HG03354 (cell line): ENCODE measurements around the gene HNRNPA0.

ENCODE experiments used
- ATAC-seq: cut with Tn5 transposase; IDR thresholded peaks from one replicate; pipeline ENCODE4 v1.9.1; 2021; ENCODE audit warnings: mild to moderate bottlenecking; ENCODE audit not compliant: unreplicated experiment, poor library complexity, severe bottlenecking

The HNRNPA0 gene

GRCh38 chr5:137757634-137758033 is 3.5 kb upstream of the HNRNPA0 start:
- ATAC-seq = no peak

- ATAC-seq = peak; percentile 20
These were observed 999 bp upstream of the HNRNPA0 start for GRCh38 chr5:137754961-137755762.

- peak; percentile 13 for ATAC-seq
These were observed 424 bp downstream of the HNRNPA0 start for GRCh38 chr5:137753691-137754187.

GRCh38 chr5:137752905-137753690 is 1.1 kb downstream of the HNRNPA0 start:
- no peak for ATAC-seq

- ATAC-seq = no peak
These were observed 2.2 kb downstream of the HNRNPA0 start for GRCh38 chr5:137751869-137752491.

GRCh38 chr5:137750436-137750835 is 3.7 kb downstream of the HNRNPA0 start:
- ATAC-seq = no peak

- no peak for ATAC-seq
These were observed 6.3 kb downstream of the HNRNPA0 start for GRCh38 chr5:137747848-137748247.

GRCh38 chr5:137743031-137743640 is 11.0 kb downstream of the HNRNPA0 start:
- peak; percentile 69 for ATAC-seq

- ATAC-seq = no peak
These were observed 12.4 kb downstream of the HNRNPA0 start for GRCh38 chr5:137741718-137742117.

- ATAC-seq = no peak
These were observed 14.4 kb downstream of the HNRNPA0 start for GRCh38 chr5:137739737-137740136.

GRCh38 chr5:137738947-137739346 is 15.2 kb downstream of the HNRNPA0 start:
- no peak for ATAC-seq

- ATAC-seq = no peak
These were observed 16.6 kb downstream of the HNRNPA0 start for GRCh38 chr5:137737349-137738131.

- no peak for ATAC-seq
These were observed 17.7 kb downstream of the HNRNPA0 start for GRCh38 chr5:137736496-137736895.

- peak; percentile 58 for ATAC-seq
These were observed 18.4 kb downstream of the HNRNPA0 start, which contains the start of gene KLHL3 for GRCh38 chr5:137735555-137736284. Gene KLHL3, minus strand, starts transcription at chr5:137736089. Its CDS starts 443 bp downstream, at chr5:137735646.

GRCh38 chr5:137734962-137735554 is 19.1 kb downstream of the HNRNPA0 start:
- peak; percentile 31 for ATAC-seq

- no peak for ATAC-seq
These were observed 19.8 kb downstream of the HNRNPA0 start for GRCh38 chr5:137734331-137734730.

GRCh38 chr5:137733922-137734321 is 20.2 kb downstream of the HNRNPA0 start:
- ATAC-seq = no peak

GRCh38 chr5:137733006-137733405 is 21.2 kb downstream of the HNRNPA0 start:
- ATAC-seq = no peak
